ENCODE results near the gene NGF. TPM values are rescaled to one million over a fixed set of nuclear protein-coding genes. Genes with fewer than 3 reads are reported as not detected.

NGF gene
- total RNA-seq, 1 experiment from 2014 or later: 0.88 TPM

- no peak for DNase-seq (ENCODE audit: low read depth)
Measured at GRCh38 chr1:115283249-115283648, 54.8 kb downstream of the NGF start.

GRCh38 chr1:115282807-115283208 is 55.2 kb downstream of the NGF start:
- no peak for DNase-seq (ENCODE audit: low read depth)

GRCh38 chr1:115281143-115281542 is 56.9 kb downstream of the NGF start:
- DNase-seq (ENCODE audit: low read depth): no peak

GRCh38 chr1:115280064-115280463 is 58.0 kb downstream of the NGF start:
- no peak for DNase-seq (ENCODE audit: low read depth)

GRCh38 chr1:115278211-115278610 is 59.8 kb downstream of the NGF start:
- DNase-seq (ENCODE audit: low read depth): no peak

- peak; percentile 81 for DNase-seq (ENCODE audit: low read depth)
Measured at GRCh38 chr1:115277276-115277675, 60.8 kb downstream of the NGF start.

GRCh38 chr1:115275216-115275615 is 62.8 kb downstream of the NGF start:
- peak; percentile 34 for DNase-seq (ENCODE audit: low read depth)

GRCh38 chr1:115274467-115274866 is 63.6 kb downstream of the NGF start:
- no peak for DNase-seq (ENCODE audit: low read depth)

- no peak for DNase-seq (ENCODE audit: low read depth)
Measured at GRCh38 chr1:115266729-115267421, 71.2 kb downstream of the NGF start.

GRCh38 chr1:115265099-115265498 is 73.0 kb downstream of the NGF start:
- DNase-seq (ENCODE audit: low read depth): no peak

- no peak for DNase-seq (ENCODE audit: low read depth)
Measured at GRCh38 chr1:115262886-115263285, 75.2 kb downstream of the NGF start.

- DNase-seq (ENCODE audit: low read depth): no peak
Measured at GRCh38 chr1:115261496-115261895, 76.6 kb downstream of the NGF start.

- DNase-seq (ENCODE audit: low read depth): peak; percentile 81
Measured at GRCh38 chr1:115258302-115258866, 79.7 kb downstream of the NGF start.

GRCh38 chr1:115257591-115257990 is 80.5 kb downstream of the NGF start:
- no peak for DNase-seq (ENCODE audit: low read depth)

GRCh38 chr1:115255154-115255553 is 82.9 kb downstream of the NGF start:
- DNase-seq (ENCODE audit: low read depth): no peak

GRCh38 chr1:115252585-115252984 is 85.5 kb downstream of the NGF start:
- no peak for DNase-seq (ENCODE audit: low read depth)

- DNase-seq (ENCODE audit: low read depth): peak; percentile 82
Measured at GRCh38 chr1:115251856-115252255, 86.2 kb downstream of the NGF start.

- DNase-seq (ENCODE audit: low read depth): peak; percentile 56
Measured at GRCh38 chr1:115251340-115251748, 86.7 kb downstream of the NGF start.

GRCh38 chr1:115246526-115246925 is 91.5 kb downstream of the NGF start:
- no peak for DNase-seq (ENCODE audit: low read depth)

GRCh38 chr1:115245227-115245626 is 92.8 kb downstream of the NGF start:
- no peak for DNase-seq (ENCODE audit: low read depth)

GRCh38 chr1:115242543-115242942 is 95.5 kb downstream of the NGF start:
- DNase-seq (ENCODE audit: low read depth): no peak

GRCh38 chr1:115241309-115241708 is 96.7 kb downstream of the NGF start:
- no peak for DNase-seq (ENCODE audit: low read depth)

GRCh38 chr1:115240297-115240696 is 97.8 kb downstream of the NGF start:
- no peak for DNase-seq (ENCODE audit: low read depth)

Data from HT1080 (cell line).